ENCODE results near the gene TMEM203. TPM values are rescaled to one million over a fixed set of nuclear protein-coding genes. Genes with fewer than 3 reads are reported as not detected.
"Not testable (repeated sequence)": the region's sequence is repeated elsewhere in the genome, so short reads cannot be mapped to it uniquely, and the experiment has no call there.

The TMEM203 gene
- total RNA-seq, 1 donor from 2014 or later = 34.2 TPM

- no peak for DNase-seq (ENCODE audit: low read depth, low spot score)
Measured at GRCh38 chr9:137242269-137243203, 37.1 kb upstream of the TMEM203 start.

DNA sequence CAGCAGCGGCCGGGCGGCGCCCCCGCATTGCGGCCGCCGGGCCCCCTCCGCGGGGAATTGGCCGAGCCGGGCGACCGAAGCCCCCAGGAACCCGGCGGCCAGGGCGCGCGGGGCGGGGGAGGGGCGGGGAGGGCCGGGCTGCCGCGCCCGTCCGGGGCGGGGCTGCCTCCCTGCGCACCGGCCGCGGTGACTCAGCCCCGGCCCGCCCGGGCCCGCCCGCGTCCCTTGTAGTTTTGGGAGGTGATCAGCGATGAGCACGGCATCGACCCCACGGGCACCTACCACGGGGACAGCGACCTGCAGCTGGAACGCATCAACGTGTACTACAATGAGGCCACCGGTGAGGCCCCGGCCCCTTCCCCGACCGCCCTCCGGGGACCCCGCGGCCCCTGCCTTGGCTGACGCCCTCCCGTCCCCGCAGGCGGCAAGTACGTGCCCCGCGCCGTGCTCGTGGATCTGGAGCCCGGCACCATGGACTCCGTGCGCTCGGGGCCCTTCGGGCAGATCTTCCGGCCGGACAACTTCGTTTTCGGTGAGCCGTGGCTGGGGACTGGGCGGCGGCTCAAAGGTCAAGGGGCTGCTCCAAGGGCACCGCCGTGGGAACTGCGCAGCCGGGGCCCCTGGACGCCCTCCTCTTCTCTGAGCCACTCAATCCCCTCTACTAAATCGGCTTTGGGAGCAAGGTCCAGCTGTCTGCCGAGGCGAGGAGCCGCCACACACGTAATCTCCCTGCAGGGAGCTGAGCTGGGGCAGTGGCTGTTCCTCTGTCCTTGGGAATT, 36.2 kb upstream of the TMEM203 start:
- DNase-seq (ENCODE audit: low read depth, low spot score) = no peak

DNA sequence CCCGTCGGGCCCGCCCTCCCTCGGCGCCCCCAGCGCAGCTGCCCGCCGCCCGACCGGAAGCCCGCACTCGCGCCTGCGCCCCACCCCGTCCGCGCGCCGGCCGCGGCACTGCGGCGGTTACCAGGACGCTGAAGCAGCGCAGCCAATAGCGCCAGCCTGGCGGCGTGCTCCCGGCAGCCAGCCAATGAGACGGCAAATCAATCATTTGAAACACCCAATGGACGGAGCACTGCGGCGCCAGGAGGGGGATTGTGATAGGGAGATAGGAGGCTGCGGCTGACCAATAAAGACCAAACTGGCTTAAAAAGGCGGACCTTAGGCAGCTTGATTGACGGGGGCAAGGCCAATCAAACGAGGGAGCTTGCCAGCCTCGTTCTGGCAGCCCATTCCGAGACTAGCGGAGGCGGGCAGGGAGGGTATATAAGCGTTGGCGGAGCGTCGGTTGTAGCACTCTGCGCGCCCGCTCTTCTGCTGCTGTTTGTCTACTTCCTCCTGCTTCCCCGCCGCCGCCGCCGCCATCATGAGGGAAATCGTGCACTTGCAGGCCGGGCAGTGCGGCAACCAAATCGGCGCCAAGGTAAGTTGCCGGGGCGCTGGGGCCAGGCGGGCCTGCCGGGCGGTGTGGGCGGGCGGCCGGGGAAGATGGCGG, 35.5 kb upstream of the TMEM203 start, which contains the start of gene TUBB4B:
Gene TUBB4B, plus strand, starts transcription at position 447 of the 649 bp plus-strand sequence. Its CDS starts 74 bp downstream, at position 521.
- DNase-seq (ENCODE audit: low read depth, low spot score) = peak; percentile 100

GRCh38 chr9:137240318-137240840, 34.9 kb upstream of the TMEM203 start:
- peak; percentile 30 for DNase-seq (ENCODE audit: low read depth, low spot score)

DNA sequence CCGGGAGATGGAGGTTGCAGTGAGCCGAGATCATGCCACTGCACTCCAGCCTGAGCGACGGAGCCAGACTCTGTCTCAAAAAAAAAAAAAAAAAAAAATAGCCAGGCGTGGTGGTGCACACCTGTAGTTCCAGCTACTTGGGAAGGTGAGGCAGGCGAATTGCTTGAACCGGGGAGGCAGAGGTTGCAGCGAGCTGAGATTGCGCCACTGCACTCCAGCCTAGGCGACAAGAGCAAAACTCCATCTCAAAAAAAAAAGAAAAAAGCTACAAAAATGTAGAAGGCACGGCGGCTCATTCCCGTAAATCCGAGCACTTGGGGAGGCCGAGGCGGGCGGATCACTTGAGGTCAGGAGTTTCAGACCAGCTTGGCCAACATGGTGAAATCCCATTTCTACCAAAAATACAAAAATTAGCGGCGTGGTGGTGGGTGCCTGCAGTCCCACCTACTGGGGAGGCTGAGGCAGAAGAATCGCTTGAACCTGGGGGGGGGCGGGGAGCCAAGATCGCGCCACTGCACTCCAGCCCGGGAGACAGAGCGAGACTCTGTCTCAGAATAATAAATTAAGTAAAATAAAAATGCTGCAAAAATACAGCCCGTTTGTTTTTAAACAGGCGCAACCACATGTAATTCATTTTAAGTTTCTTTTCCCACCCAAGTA, 34.2 kb upstream of the TMEM203 start:
- not testable (repeated sequence) for DNase-seq (ENCODE audit: low read depth, low spot score)

DNA sequence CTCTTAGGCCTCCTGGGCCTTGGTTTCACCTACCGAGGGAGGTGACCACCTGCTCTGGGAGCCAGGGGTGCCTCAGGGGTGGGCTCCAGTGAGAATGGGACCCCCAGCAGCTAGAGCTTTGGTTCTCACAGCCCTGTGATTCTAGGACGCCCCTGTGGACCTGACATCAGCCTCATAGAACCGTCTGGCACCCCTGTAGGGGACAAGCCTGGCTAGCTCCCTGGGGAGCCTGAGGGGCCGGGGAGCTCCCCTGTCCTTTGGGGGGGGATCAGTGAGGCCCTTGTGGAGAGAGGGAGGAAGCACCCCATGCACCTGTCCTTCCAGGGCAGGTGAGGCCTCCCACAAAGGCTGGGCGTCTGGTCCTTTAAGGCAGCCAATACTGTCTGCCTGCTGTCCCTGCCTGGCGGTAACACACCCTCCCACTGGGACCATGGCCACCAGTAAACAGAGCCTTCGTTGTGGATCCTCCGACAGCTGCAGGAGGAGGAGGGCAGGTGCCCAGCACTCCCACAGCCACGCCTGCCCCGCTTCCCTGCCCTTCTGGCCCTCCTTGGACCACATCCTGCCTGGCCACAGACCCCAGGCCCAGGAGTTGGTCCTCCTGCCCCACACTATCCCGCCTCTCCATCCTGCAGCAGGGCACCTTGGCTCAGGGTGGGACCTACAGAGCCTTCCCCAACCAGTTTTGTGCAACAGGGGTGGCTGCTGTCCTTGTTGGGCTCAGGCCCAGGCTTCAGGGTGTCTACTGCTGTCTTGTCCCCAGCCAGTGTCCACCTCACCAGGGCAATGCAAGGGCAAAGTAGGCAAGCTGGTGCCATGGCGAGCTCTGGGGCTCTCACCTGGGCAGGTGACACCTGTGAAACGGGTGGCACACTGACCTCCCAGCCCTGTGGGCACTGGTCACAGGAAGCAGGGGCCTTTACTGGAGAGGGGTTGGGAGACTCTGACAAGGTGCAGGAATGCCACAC, 32.6 kb upstream of the TMEM203 start:
- DNase-seq (ENCODE audit: low read depth, low spot score) = no peak

DNA sequence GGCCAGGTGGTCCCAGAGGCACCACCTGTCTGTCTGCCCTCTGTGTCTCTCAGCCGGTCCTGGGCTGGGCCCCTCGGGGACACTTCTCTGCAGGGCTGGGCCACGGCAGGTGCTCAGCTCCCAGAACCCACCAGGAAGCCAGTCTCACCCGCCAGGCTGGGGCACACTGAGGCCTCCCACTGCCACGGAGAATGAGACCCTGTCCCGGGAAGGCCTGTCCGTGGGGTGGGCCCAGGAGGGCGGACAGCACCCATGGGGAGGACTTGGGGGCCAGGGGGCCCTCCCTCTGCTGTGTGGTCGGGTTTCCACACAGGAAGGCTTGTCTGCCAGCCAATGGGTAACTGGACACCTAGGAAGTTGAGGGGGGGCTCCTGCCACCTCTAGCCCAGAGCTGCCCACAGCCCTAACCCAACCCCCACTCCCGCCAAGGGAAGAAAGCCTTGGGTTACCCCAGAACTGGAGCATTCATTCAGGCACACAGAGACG, 31.5 kb upstream of the TMEM203 start:
- no peak for DNase-seq (ENCODE audit: low read depth, low spot score)

- peak; percentile 35 for DNase-seq (ENCODE audit: low read depth, low spot score)
Measured at GRCh38 chr9:137236238-137236935, 30.9 kb upstream of the TMEM203 start.

GRCh38 chr9:137235424-137236237, 30.2 kb upstream of the TMEM203 start:
- no peak for DNase-seq (ENCODE audit: low read depth, low spot score)

DNA sequence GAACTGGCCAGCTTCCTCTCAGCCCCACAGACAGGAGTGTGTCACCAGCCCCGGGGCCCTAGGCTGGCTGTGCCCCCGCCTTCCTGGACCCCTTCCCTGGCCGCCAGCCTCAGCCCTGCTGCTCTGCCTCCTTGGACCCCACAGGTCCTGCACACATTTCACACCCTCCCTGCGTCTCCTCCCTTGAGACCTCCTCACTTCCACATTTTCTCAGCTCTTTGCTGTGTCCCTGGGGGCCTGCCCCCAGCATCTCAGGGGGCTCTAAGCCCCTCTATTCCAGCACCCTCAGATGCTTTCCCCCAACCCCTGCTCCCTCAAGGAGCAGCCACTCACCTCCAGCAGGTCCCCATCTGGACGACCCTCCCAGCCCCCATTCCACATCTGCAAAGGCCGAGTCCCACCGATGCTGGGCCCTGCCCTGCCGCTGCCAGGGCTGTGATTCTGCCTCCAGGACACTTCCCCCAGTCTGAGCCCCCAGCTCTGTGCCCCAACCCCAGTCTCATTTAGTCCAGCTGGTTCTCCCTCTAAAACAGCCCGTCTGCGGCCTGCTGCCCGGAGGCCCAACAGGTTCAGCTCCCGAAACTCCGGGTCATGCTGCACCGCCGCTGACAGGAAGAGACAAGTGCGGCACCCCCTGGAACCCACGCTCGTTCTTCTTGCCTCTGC, 29.4 kb upstream of the TMEM203 start:
- DNase-seq (ENCODE audit: low read depth, low spot score) = no peak

GRCh38 chr9:137234055-137234697, 28.7 kb upstream of the TMEM203 start:
- no peak for DNase-seq (ENCODE audit: low read depth, low spot score)

- DNase-seq (ENCODE audit: low read depth, low spot score) = no peak
Measured at GRCh38 chr9:137233143-137233980, 27.9 kb upstream of the TMEM203 start.

GRCh38 chr9:137232510-137232909, 27.1 kb upstream of the TMEM203 start:
- DNase-seq (ENCODE audit: low read depth, low spot score) = no peak

GRCh38 chr9:137232101-137232500, 26.7 kb upstream of the TMEM203 start:
- DNase-seq (ENCODE audit: low read depth, low spot score) = no peak

GRCh38 chr9:137231372-137232039, 26.1 kb upstream of the TMEM203 start:
- no peak for DNase-seq (ENCODE audit: low read depth, low spot score)

Data from pulmonary artery endothelial cell (primary cell).